GM21737 (cell line): ENCODE data around the gene ARMC9.

Source experiments
- ATAC-seq: cut with Tn5 transposase; IDR thresholded peaks from one replicate; pipeline ENCODE4 v1.9.1; 2021; ENCODE audit warnings: mild to moderate bottlenecking, moderate library complexity; ENCODE audit not compliant: unreplicated experiment

Gene ARMC9

GRCh38 chr2:231411831-231412617 lies 213.6 kb downstream of the ARMC9 start:
- ATAC-seq, result peak; percentile 99

GRCh38 chr2:231412618-231412963 lies 214.2 kb downstream of the ARMC9 start:
- ATAC-seq, result no peak

- no peak for ATAC-seq
Measured at GRCh38 chr2:231413456-231413855, 215.0 kb downstream of the ARMC9 start.

GRCh38 chr2:231413921-231414476 lies 215.6 kb downstream of the ARMC9 start:
- ATAC-seq, result no peak

- no peak for ATAC-seq
Measured at GRCh38 chr2:231415029-231415428, 216.6 kb downstream of the ARMC9 start.

- no peak for ATAC-seq
Measured at GRCh38 chr2:231418820-231419640, 220.6 kb downstream of the ARMC9 start.

GRCh38 chr2:231421051-231421580 lies 222.7 kb downstream of the ARMC9 start:
- ATAC-seq, result no peak

- ATAC-seq, result no peak
Measured at GRCh38 chr2:231422056-231422455, 223.6 kb downstream of the ARMC9 start.

- no peak for ATAC-seq
Measured at GRCh38 chr2:231423176-231423575, 224.7 kb downstream of the ARMC9 start.
